ENCODE measurements around the gene OR14I1. TPM values are rescaled to one million over a fixed set of nuclear protein-coding genes. Genes with fewer than 3 reads are reported as not detected.
A peak's percentile ranks its signal among the peaks of the same experiment; 100 is the strongest.

OR14I1 gene
- total and polyA plus RNA-seq, 8 donors: not detected

DNA sequence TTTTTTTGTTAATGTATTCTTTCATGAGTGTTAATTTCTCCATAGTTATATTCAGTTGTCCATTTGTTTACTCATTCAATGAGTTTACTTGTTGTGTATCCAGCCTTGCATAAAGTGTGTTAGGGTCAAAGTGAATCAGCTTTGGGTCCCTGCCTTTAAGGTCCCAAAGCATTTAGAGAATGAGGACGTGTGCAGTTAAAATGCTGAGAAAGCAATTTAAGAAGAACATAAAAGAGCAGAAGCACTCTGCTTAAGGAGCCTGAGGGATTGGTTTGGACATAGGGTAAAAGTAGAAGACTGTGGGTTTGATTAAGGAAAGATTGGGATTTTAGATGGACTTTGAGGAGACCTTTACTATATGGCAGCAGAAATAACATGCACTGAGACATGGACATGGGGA is 3.5 kb downstream of the OR14I1 start:
- Histone ChIP-seq H3K4me1 (no peaks in the 10 kb centered on the region), H3K27me3 (no peaks in the 10 kb centered on the region), H3K4me3 (no peak overlapping the region), H3K27ac (no peak overlapping the region), H3K9me3 (no peaks in the 10 kb centered on the region), H3K36me3 (no peaks in the 10 kb centered on the region)
- no peak for ATAC-seq
- WGBS, 2 donors: 29 to 35% methylated on average over 1 of the region's 1 CpG
- intact Hi-C loops (cut with DNase I): loop anchor here in 1 of 3 donors (10.0 kb wide), 1 partner anchor 74 kb away; no protein-coding TSS in a partner anchor
- DNase-seq: no peak
- no peak for FAIRE-seq
- TF ChIP-seq, protein P1, sequence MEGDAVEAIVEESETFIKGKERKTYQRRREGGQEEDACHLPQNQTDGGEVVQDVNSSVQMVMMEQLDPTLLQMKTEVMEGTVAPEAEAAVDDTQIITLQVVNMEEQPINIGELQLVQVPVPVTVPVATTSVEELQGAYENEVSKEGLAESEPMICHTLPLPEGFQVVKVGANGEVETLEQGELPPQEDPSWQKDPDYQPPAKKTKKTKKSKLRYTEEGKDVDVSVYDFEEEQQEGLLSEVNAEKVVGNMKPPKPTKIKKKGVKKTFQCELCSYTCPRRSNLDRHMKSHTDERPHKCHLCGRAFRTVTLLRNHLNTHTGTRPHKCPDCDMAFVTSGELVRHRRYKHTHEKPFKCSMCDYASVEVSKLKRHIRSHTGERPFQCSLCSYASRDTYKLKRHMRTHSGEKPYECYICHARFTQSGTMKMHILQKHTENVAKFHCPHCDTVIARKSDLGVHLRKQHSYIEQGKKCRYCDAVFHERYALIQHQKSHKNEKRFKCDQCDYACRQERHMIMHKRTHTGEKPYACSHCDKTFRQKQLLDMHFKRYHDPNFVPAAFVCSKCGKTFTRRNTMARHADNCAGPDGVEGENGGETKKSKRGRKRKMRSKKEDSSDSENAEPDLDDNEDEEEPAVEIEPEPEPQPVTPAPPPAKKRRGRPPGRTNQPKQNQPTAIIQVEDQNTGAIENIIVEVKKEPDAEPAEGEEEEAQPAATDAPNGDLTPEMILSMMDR (IDR thresholded peaks at IDR 0.05): no peak

DNA sequence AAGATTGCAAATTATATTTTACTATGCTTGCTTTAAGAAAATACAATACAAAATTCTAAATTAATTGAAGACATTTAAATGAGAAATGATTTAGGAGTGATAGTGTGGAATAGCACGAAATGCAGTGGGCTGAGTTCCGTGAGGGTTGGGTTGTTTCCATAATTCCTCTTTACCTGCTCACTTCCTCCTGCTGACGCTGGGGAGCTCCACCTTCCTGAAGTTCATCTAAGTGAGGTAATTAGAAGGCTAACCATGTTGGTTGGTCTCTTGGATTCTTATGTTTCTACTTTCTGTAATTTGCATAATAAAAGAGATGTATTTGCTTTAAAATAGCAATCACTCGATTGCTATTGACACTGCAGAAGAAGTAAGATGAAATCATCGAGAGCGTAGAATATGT is 4.7 kb downstream of the OR14I1 start:
- Histone ChIP-seq H3K27me3 (no peaks in the 10 kb centered on the region), H3K4me3 (no peak overlapping the region), H3K4me1 (no peaks in the 10 kb centered on the region), H3K36me3 (no peaks in the 10 kb centered on the region), H3K9me3 (no peaks in the 10 kb centered on the region), H3K27ac (no peak overlapping the region)
- no peak for FAIRE-seq
- TF ChIP-seq, protein P1 (IDR thresholded peaks at IDR 0.05): no peak
- WGBS, 2 donors: 57 to 67% methylated on average over 6 of the region's 6 CpGs
- ATAC-seq: no peak
- no peak for DNase-seq
- intact Hi-C loops (cut with DNase I): loop anchor here in 1 of 3 donors (10.0 kb wide), 1 partner anchor 73 kb away; no protein-coding TSS in a partner anchor

DNA sequence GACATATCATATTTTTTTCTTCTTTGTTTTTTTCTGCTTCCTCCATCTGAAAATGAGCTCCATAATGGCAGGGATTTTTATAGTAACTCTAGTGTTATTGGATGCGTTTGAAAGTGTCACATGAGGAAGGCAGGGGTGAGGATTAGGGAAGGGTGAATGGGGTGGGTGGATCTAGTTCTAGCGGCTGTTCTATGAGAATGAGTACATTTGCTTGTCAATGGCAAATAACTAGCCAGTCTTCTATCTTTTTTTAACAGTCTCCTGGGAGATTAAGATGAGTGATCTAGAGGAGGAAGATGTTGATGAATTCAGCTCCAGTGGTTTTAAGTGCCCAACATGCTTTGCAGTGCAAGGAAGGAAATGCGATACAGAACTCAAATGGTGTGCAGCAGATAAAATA is 5.8 kb downstream of the OR14I1 start:
- intact Hi-C loops (cut with DNase I): loop anchor here in 1 of 3 donors (10.0 kb wide), 1 partner anchor 72 kb away; no protein-coding TSS in a partner anchor
- no peak for FAIRE-seq

DNA sequence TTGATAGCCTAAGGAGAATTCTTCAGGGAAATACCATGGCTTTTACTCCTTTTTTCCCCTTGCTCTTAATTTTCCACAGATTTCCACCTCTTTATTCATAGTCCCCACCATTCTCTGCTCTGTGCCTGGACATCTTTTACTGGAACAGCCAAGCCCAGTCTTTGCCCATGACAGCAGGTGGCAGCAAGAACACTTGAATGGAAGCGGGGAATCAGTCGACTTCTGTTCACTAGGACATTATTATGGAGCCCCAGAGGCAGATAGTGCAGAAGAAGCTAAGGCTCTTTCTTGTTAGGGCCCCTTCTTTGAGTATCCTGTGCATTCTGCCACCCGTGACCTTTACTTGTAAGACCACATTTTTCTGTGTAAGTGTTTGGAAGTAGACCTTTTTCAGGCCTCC is 6.3 kb downstream of the OR14I1 start:
- DNase-seq (no peak), ATAC-seq (peak in 3 of 4 donors; percentile 57 to 73 (median 71)), FAIRE-seq (no peak)
- Histone ChIP-seq H3K36me3 (no peaks in the 10 kb centered on the region), H3K4me1 (no peaks in the 10 kb centered on the region), H3K27me3 (no peaks in the 10 kb centered on the region), H3K27ac (no peak overlapping the region), H3K4me3 (no peak overlapping the region), H3K9me3 (no peaks in the 10 kb centered on the region)
- intact Hi-C loops (cut with DNase I): loop anchor here in 1 of 3 donors (10.0 kb wide), 1 partner anchor 71 kb away; no protein-coding TSS in a partner anchor
- TF ChIP-seq, protein P1 (IDR thresholded peaks at IDR 0.05): no peak
- WGBS, 2 donors: 46 to 57% methylated on average over 3 of the region's 3 CpGs

More for the DNA sequence above, 5.8 kb downstream of the OR14I1 start:
- TF ChIP-seq, protein P1 (IDR thresholded peaks at IDR 0.05): no peak
- H3K27me3 ChIP-seq: no peaks in the 10 kb centered on the region
- H3K27ac ChIP-seq: no peak overlapping the region
- H3K36me3 ChIP-seq: no peaks in the 10 kb centered on the region
- no peak for ATAC-seq
- WGBS, 2 donors: 64 to 80% methylated on average over 3 of the region's 3 CpGs
- no peaks in the 10 kb centered on the region for H3K4me1 ChIP-seq
- H3K4me3 ChIP-seq: no peak overlapping the region
- no peaks in the 10 kb centered on the region for H3K9me3 ChIP-seq
- no peak for DNase-seq

DNA sequence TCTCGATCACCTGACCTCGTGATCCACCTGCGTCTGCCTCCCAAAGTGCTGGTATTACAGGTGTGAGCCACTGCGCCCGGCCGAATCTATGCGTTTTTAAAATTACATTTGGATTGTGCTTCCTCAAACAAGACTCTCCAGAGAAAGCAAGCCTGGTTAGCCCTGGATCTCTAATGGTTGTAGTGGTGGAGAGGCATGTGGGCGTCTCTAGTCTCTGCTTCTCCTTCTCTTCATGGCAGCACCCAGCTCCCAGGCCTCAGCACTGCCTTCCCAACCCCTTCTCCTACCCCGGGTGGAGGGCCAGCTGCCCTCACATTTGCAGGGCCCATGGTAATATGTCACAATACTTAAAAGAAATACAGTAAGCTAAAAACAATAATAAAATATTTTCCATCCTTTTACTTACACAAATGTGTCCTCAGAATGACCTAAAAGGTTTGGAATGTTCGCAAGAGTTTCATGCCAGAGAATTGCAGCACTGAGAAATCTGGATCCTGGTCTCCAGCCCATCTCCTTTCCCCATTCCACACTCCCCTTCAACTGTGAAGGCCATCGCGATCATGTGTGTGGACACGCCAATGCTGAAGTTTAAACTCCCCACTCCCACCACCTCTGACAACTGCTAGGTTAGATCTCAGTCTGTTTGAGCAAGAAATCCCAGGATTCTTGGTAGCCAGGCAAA is 7.0 kb downstream of the OR14I1 start:
- ATAC-seq (peak in 1 of 4 donors; percentile 27), DNase-seq (no peak), FAIRE-seq (no peak)
- WGBS, 2 donors: 72 to 79% methylated on average over 13 of the region's 13 CpGs
- TF ChIP-seq, protein P1 (IDR thresholded peaks at IDR 0.05): no peak
- H3K27me3 ChIP-seq: no peaks in the 10 kb centered on the region
- no peak overlapping the region for H3K4me3 ChIP-seq
- no peaks in the 10 kb centered on the region for H3K36me3 ChIP-seq
- no peak overlapping the region for H3K27ac ChIP-seq
- H3K4me1 ChIP-seq: no peaks in the 10 kb centered on the region
- intact Hi-C loops (cut with DNase I): loop anchor here in 1 of 3 donors (10.0 kb wide), 1 partner anchor 71 kb away; no protein-coding TSS in a partner anchor
- H3K9me3 ChIP-seq: no peaks in the 10 kb centered on the region

All from pancreas (tissue), 10 donors.